Thyroid gland (tissue), 4 donors: ENCODE measurements around the gene LEFTY2.

Experiments
- CTCF ChIP-seq, 6 experiments: fragments of 200-600 bp in 3 of 6; fragments of 450-650 bp in 3 of 6; sonication (generic) in 3 of 6; IDR thresholded peaks; one replicate each; pipeline ENCODE4 v1.5.1; 2016 to 2019; ENCODE audit warnings: antibody characterized with exemption in 6 of 6, mild to moderate bottlenecking in 2 of 6, inconsistent platforms in 1 of 6, moderate library complexity in 1 of 6
- POLR2A ChIP-seq, 2 donors: fragments of 450-650 bp; IDR thresholded peaks; one replicate each; pipeline ENCODE4 v1.6.1; 2017; ENCODE audit warnings: antibody characterized with exemption in 2 of 2, mild to moderate bottlenecking in 2 of 2, moderate library complexity in 1 of 2

DNA sequence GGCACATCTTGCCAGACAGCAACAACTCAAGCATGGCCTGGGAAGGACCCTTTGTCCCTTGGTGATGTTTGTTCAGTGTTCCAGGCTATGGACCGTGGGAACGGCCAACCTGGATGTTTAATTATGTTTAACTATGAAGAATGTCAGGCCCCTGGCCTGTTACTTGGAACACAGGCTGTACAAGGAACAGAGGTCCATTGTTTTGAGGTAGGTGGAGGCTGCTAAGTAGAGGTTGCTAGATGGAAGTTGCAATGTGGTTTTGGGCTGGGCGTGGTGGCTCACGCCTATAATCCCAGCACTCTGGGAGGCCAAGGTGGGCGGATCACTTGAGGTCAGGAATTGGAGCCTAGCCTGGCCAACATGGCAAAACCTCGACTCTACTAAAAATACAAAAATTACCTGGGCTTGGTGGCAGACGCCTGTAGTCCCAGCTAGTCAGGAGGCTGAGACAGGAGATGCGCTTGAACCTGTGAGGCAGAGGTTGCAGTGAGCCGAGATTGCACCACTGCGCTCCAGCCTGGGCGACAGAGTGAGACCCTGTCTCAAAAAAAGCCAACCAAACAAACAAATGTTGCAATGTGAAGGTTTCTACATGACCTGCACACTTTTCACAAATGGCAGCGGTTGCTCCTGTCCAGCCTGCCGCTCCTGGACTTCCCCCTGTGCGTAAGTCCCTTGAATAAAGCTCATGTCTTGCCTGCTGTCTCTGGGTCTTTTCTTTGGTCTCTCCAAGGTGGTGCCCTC is 49.6 kb downstream of the LEFTY2 start:
- no peak for TF ChIP-seq CTCF (IDR thresholded peaks at IDR 0.05)
- TF ChIP-seq POLR2A (IDR thresholded peaks at IDR 0.05): no peak
